Dermis lymphatic vessel endothelial cell (primary cell): ENCODE results near the gene AGAP1. TPM values are rescaled to one million over a fixed set of nuclear protein-coding genes. Genes with fewer than 3 reads are reported as not detected.

ENCODE experiments used
- total RNA-seq: library from RNA; depleted of rRNA; stranded (reverse); fragments of >200 nt; gene quantifications from 2 replicates; pipeline ENCODE4 v1.2.1, GENCODE V29; 2014

AGAP1 gene
- 3.0 and 3.2 TPM in 2 replicates for total RNA-seq

DNA sequence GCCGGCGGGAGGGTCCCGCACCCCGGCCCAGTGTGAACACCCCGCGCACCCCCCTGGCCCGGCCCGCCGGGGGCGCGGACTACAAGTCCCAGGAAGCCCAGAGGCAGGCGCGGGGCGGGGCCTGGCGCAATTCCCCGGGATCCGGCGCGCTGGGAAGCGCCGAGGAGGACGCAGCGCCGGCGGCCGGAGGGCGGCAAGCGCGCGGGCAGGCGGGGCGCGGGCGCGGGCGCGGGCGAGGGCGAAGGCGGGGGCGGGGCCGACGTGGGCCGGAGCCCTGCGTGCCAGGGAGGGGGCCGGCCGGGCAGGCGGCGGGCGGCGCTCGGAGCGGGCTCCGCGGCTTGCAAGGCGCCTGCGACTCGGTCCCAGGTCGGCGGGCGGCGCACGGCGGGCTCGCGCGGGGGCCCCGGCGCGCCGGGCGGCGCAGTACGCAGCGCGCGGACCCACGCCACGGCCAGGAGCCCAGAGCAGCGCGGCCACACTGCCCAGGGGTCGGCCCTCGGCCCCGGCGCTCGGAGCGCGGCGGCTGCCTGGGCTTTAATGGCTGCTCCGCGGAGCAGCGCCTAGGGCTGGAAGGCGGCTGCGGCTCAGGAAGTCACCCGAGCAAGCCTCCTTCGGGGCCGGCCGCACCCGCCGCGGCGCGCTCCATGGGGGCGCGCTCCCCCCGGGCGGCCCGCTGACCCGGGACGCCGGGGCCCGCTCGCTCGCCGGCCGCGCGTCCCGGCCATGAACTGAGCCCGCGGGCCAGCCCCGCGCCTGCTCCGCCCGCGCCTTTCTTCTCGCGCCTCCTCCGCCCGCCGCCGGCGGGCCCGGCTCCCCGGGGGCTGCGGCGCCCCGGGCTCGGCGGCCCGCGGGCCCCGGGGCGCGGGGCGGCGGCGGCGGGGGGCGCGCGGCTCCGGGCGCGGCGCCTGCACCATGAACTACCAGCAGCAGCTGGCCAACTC is at the start of gene AGAP1:
Gene AGAP1, plus strand, starts transcription at position 269 of the 941 bp plus-strand sequence.

DNA sequence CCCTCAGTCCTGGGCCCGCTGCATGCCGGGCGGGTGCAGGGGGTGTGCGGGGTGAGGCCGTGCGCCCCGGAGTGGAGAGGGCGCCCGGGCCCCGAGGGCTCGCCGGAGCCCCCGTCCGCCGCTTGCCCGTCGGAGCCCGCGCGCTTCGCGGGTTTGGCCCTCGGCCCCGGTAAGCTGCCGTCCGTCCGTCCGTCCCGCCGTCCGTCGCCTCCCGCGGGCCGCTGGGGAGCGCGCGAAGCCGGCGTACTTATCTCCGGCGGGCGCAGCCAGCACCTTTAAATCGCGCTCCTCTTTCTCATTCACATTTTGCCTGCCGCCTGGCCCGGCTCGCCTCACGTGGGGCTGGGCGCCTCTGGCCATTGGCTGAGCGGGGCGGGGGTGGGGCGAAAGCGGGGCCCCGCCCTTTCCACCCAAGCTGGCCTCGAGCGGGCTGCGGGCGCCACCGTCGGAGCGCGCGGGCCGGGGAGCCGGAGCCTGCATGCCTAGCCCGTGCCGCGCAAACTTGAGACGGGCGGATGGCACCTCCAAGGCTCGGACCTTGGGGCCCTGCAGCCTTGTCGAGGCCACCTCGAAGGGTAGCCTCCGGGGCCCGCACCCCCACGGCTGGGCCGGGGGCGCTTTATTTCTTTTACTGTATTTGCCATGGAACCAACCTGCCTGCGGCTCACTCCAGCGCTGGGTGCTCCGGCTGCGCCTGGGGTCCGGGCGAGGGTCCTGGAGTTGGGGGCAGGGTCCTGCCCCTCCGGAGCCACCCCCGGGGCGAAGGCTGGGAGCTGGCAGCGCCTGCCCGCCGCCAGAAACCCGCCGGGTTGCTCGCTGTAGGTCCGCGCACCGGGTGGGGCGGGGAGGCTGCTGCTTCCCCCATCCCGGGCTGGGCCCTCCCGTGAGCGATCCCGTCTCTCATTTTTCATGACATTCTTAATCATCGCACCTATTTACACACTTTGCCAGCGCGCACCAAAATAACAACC is 674.6 kb downstream of the AGAP1 start, which contains the start of gene GBX2:
Gene GBX2, minus strand, starts transcription at position 277 of the 971 bp plus-strand sequence. CDS start 415 bp downstream, outside the sequence.

